ENCODE data around the gene BARHL2. TPM values are rescaled to one million over a fixed set of nuclear protein-coding genes. Genes with fewer than 3 reads are reported as not detected.

The BARHL2 gene
- total RNA-seq, 1 experiment from 2014 or later, result not detected

- intact Hi-C loops (cut with micrococcal nuclease), result no loop called here
- Histone ChIP-seq H3K9me3 (ENCODE audit: control insufficient read depth in 1 of 2, insufficient read depth in 1 of 2, low read depth in 1 of 2, low read length in 2 of 2) (no peaks in the 10 kb centered on the region), H3K79me2 (ENCODE audit: insufficient read depth, low read length) (no peaks in the 10 kb centered on the region), H3K9me2 (ENCODE audit: insufficient read depth) (no peaks in the 10 kb centered on the region), H3K36me3 (ENCODE audit: control insufficient read depth in 1 of 2, insufficient read depth in 2 of 2, low read length in 2 of 2) (no peaks in the 10 kb centered on the region), H3K4me2 (ENCODE audit: low read length) (no peak overlapping the region), H3K9ac (ENCODE audit: low read length) (no peak overlapping the region), H2AFZ (ENCODE audit: low read depth, low read length, poor library complexity, severe bottlenecking) (no peak overlapping the region), H3K4me1 (ENCODE audit: control insufficient read depth in 1 of 2, insufficient read depth in 2 of 2, low read length in 2 of 2) (no peaks in the 10 kb centered on the region), H4K20me1 (ENCODE audit: insufficient read depth) (no peaks in the 10 kb centered on the region), H3K4me3 (replicated peaks in 1 of 2; ENCODE audit: low read depth in 1 of 2, low read length in 2 of 2) (no peak overlapping the region), H3K27ac (ENCODE audit: low read depth, low read length) (no peak overlapping the region), H3K27me3 (ENCODE audit: insufficient read depth, low read length) (peaks cover 47% of the 10 kb centered on the region)
- no TSS peak for BruUV-seq (replicated peaks)
- ChIA-PET RAD21 (ENCODE audit: low non-redundant PET in 1 of 2, low total read pairs in 2 of 2, uncharacterized antibody in 2 of 2, unreplicated experiment in 2 of 2) (no interaction called here), POLR2A (no interaction called here), CTCF (interaction anchor here (0.9 to 1.7 kb wide), 2 partner anchors 27 to 80 kb away, joined by 3 to 6 read pairs; no protein-coding TSS in a partner anchor)
- no peak for ATAC-seq
- DNase-seq (ENCODE audit: low read depth, low spot score), result no peak
- TF ChIP-seq RAD21 (IDR thresholded peaks at IDR 0.05; ENCODE audit: low read depth), result no peak
These were observed 22.3 kb downstream of the BARHL2 start for GRCh38 chr1:90694846-90695245.

- ATAC-seq, result no peak
- Histone ChIP-seq H3K27ac (ENCODE audit: low read depth, low read length) (no peak overlapping the region), H3K9ac (ENCODE audit: low read length) (no peak overlapping the region), H3K27me3 (ENCODE audit: insufficient read depth, low read length) (peaks cover 25% of the 10 kb centered on the region), H4K20me1 (ENCODE audit: insufficient read depth) (no peaks in the 10 kb centered on the region), H3K79me2 (ENCODE audit: insufficient read depth, low read length) (no peaks in the 10 kb centered on the region), H3K4me3 (replicated peaks in 1 of 2; ENCODE audit: low read depth in 1 of 2, low read length in 2 of 2) (no peak overlapping the region), H3K4me1 (ENCODE audit: control insufficient read depth in 1 of 2, insufficient read depth in 2 of 2, low read length in 2 of 2) (no peaks in the 10 kb centered on the region), H3K36me3 (ENCODE audit: control insufficient read depth in 1 of 2, insufficient read depth in 2 of 2, low read length in 2 of 2) (no peaks in the 10 kb centered on the region), H3K9me2 (ENCODE audit: insufficient read depth) (no peaks in the 10 kb centered on the region), H2AFZ (ENCODE audit: low read depth, low read length, poor library complexity, severe bottlenecking) (no peak overlapping the region), H3K4me2 (ENCODE audit: low read length) (no peak overlapping the region), H3K9me3 (ENCODE audit: control insufficient read depth in 1 of 2, insufficient read depth in 1 of 2, low read depth in 1 of 2, low read length in 2 of 2) (no peaks in the 10 kb centered on the region)
- BruUV-seq (replicated peaks), result no TSS peak
- intact Hi-C loops (cut with micrococcal nuclease), result no loop called here
- TF ChIP-seq TCF7L2 (IDR thresholded peaks at IDR 0.05; ENCODE audit: borderline replicate concordance, extremely low read depth, insufficient read depth, insufficient read length) (no peak), SRF (IDR thresholded peaks at IDR 0.05; ENCODE audit: low read depth) (no peak), EGR1 (IDR thresholded peaks at IDR 0.05; ENCODE audit: low read depth) (no peak), CBX3 (IDR thresholded peaks at IDR 0.05; ENCODE audit: low read depth) (no peak), ZNF274 (IDR thresholded peaks at IDR 0.05; ENCODE audit: low read depth, low read length) (no peak), EZH2 (IDR thresholded peaks at IDR 0.05) (no peak), YY1 (IDR thresholded peaks at IDR 0.05; ENCODE audit: extremely low read depth, insufficient replicate concordance, low read depth, low read length) (no peak), CEBPB (IDR thresholded peaks at IDR 0.05; ENCODE audit: low read depth) (no peak), RAD21 (IDR thresholded peaks at IDR 0.05; ENCODE audit: low read depth) (no peak), SP1 (IDR thresholded peaks at IDR 0.05; ENCODE audit: low read depth) (no peak), POLR2A (IDR thresholded peaks at IDR 0.05; ENCODE audit: borderline replicate concordance, extremely low read depth, insufficient read depth, insufficient read length) (no peak), JUND (IDR thresholded peaks at IDR 0.05) (no peak)
- TF ChIP-seq, protein P1, sequence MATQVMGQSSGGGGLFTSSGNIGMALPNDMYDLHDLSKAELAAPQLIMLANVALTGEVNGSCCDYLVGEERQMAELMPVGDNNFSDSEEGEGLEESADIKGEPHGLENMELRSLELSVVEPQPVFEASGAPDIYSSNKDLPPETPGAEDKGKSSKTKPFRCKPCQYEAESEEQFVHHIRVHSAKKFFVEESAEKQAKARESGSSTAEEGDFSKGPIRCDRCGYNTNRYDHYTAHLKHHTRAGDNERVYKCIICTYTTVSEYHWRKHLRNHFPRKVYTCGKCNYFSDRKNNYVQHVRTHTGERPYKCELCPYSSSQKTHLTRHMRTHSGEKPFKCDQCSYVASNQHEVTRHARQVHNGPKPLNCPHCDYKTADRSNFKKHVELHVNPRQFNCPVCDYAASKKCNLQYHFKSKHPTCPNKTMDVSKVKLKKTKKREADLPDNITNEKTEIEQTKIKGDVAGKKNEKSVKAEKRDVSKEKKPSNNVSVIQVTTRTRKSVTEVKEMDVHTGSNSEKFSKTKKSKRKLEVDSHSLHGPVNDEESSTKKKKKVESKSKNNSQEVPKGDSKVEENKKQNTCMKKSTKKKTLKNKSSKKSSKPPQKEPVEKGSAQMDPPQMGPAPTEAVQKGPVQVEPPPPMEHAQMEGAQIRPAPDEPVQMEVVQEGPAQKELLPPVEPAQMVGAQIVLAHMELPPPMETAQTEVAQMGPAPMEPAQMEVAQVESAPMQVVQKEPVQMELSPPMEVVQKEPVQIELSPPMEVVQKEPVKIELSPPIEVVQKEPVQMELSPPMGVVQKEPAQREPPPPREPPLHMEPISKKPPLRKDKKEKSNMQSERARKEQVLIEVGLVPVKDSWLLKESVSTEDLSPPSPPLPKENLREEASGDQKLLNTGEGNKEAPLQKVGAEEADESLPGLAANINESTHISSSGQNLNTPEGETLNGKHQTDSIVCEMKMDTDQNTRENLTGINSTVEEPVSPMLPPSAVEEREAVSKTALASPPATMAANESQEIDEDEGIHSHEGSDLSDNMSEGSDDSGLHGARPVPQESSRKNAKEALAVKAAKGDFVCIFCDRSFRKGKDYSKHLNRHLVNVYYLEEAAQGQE (IDR thresholded peaks at IDR 0.05; ENCODE audit: low read depth), result no peak
- TF ChIP-seq, protein P2, sequence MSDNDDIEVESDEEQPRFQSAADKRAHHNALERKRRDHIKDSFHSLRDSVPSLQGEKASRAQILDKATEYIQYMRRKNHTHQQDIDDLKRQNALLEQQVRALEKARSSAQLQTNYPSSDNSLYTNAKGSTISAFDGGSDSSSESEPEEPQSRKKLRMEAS (IDR thresholded peaks at IDR 0.05), result no peak
- TF ChIP-seq, protein P3, sequence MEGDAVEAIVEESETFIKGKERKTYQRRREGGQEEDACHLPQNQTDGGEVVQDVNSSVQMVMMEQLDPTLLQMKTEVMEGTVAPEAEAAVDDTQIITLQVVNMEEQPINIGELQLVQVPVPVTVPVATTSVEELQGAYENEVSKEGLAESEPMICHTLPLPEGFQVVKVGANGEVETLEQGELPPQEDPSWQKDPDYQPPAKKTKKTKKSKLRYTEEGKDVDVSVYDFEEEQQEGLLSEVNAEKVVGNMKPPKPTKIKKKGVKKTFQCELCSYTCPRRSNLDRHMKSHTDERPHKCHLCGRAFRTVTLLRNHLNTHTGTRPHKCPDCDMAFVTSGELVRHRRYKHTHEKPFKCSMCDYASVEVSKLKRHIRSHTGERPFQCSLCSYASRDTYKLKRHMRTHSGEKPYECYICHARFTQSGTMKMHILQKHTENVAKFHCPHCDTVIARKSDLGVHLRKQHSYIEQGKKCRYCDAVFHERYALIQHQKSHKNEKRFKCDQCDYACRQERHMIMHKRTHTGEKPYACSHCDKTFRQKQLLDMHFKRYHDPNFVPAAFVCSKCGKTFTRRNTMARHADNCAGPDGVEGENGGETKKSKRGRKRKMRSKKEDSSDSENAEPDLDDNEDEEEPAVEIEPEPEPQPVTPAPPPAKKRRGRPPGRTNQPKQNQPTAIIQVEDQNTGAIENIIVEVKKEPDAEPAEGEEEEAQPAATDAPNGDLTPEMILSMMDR (IDR thresholded peaks at IDR 0.05 in 2 of 3, conservative IDR thresholded peaks at IDR 0.05 in 1 of 3; ENCODE audit: borderline replicate concordance in 1 of 3, insufficient read depth in 1 of 3, low read depth in 2 of 3, low read length in 2 of 3), result no peak
- CTCF ChIA-PET, result no interaction called here
- POLR2A ChIA-PET, result no interaction called here
- RAD21 ChIA-PET (ENCODE audit: low non-redundant PET in 1 of 2, low total read pairs in 2 of 2, uncharacterized antibody in 2 of 2, unreplicated experiment in 2 of 2), result no interaction called here
- no peak for DNase-seq (ENCODE audit: low read depth, low spot score)
These were observed 29.4 kb downstream of the BARHL2 start for GRCh38 chr1:90687747-90688146.
